Esophagus (tissue), 2 donors: Measurements from ENCODE around the gene BARX2. TPM values are rescaled to one million over a fixed set of nuclear protein-coding genes. Genes with fewer than 3 reads are reported as not detected.

Experiments
- H3K27ac ChIP-seq, 2 donors: one replicate each; pipeline ENCODE4 v1.5.1; 2013; ENCODE audit warnings: low read depth in 2 of 2, mild to moderate bottlenecking in 2 of 2, inconsistent platforms in 1 of 2, low read length in 1 of 2, moderate library complexity in 1 of 2
- H3K27me3 ChIP-seq, 2 donors: one replicate each; pipeline ENCODE4 v1.6.1; 2013; ENCODE audit warnings: low read length in 2 of 2, control low read depth in 1 of 2, mild to moderate bottlenecking in 1 of 2; ENCODE audit not compliant: insufficient read depth in 2 of 2, control insufficient read depth in 1 of 2
- H3K36me3 ChIP-seq, 2 donors: one replicate each; pipeline ENCODE4 v1.6.1; 2013; ENCODE audit warnings: low read length in 1 of 2; ENCODE audit not compliant: control insufficient read depth in 2 of 2, insufficient read depth in 2 of 2
- H3K4me1 ChIP-seq, 2 donors: one replicate each; pipeline ENCODE4 v1.6.1; 2013; ENCODE audit warnings: low read length in 1 of 2; ENCODE audit not compliant: control insufficient read depth in 2 of 2, insufficient read depth in 2 of 2
- H3K4me3 ChIP-seq, 2 donors: one replicate each; pipeline ENCODE4 v1.5.1; 2013; ENCODE audit warnings: low read length in 2 of 2, mild to moderate bottlenecking in 2 of 2, low read depth in 1 of 2, moderate library complexity in 1 of 2
- H3K9me3 ChIP-seq, 2 donors: one replicate each; pipeline ENCODE4 v1.6.1; 2013; ENCODE audit warnings: mild to moderate bottlenecking in 2 of 2, low read depth in 1 of 2, low read length in 1 of 2, moderate library complexity in 1 of 2; ENCODE audit not compliant: control insufficient read depth in 2 of 2, insufficient read depth in 1 of 2
- WGBS, 2 donors: extraction: QIAGEN DNeasy Blood & Tissue Kit; methylation state at CpG; one replicate each; pipeline ENCODE4 v1.1.7; 2013; 5-methylcytosine and 5-hydroxymethylcytosine counted together
- polyA plus RNA-seq, 2 donors: library from polyadenylated mRNA; stranded (reverse); fragments of 200-250 nt; gene quantifications; one replicate each; pipeline ENCODE4 v1.2.3, GENCODE V29; 2013
- donor health status: healthy with polysubstance abuse.
- donor health status: Bipolar disorder and iron deficiency.

BARX2 gene
- polyA plus RNA-seq, 2 donors: 85.2 to 102 TPM

- peaks cover 0 to 3% of the 10 kb centered on the region in 2 donors for H3K36me3 ChIP-seq
- no peaks in the 10 kb centered on the region for H3K27me3 ChIP-seq
- peaks cover 0 to 1% of the 10 kb centered on the region in 2 donors for H3K4me1 ChIP-seq
- 75 to 83% methylated on average over 1 of the region's 1 CpG for WGBS, 2 donors
- no peaks in the 10 kb centered on the region for H3K9me3 ChIP-seq
- no peak overlapping the region for H3K4me3 ChIP-seq
- no peak overlapping the region for H3K27ac ChIP-seq
These were observed 17.3 kb downstream of the BARX2 start for GRCh38 chr11:129392995-129393394.

GRCh38 chr11:129394709-129395108 is 19.1 kb downstream of the BARX2 start:
- Histone ChIP-seq H3K36me3 (peaks cover 0 to 3% of the 10 kb centered on the region in 2 donors), H3K4me3 (no peak overlapping the region), H3K4me1 (peaks cover 0 to 4% of the 10 kb centered on the region in 2 donors), H3K9me3 (no peaks in the 10 kb centered on the region), H3K27ac (no peak overlapping the region), H3K27me3 (no peaks in the 10 kb centered on the region)
- 66 to 70% methylated on average over 3 of the region's 3 CpGs for WGBS, 2 donors

GRCh38 chr11:129395432-129395831 is 19.8 kb downstream of the BARX2 start:
- H3K9me3 ChIP-seq: no peaks in the 10 kb centered on the region
- peaks cover 0 to 3% of the 10 kb centered on the region in 2 donors for H3K36me3 ChIP-seq
- no peak overlapping the region for H3K27ac ChIP-seq
- 54 to 61% methylated on average over 9 of the region's 9 CpGs for WGBS, 2 donors
- H3K4me3 ChIP-seq: no peak overlapping the region
- H3K4me1 ChIP-seq: peaks cover 0 to 4% of the 10 kb centered on the region in 2 donors
- no peaks in the 10 kb centered on the region for H3K27me3 ChIP-seq

GRCh38 chr11:129395883-129396282 is 20.2 kb downstream of the BARX2 start:
- no peak overlapping the region for H3K27ac ChIP-seq
- H3K4me1 ChIP-seq: peaks cover 0 to 4% of the 10 kb centered on the region in 2 donors
- no peaks in the 10 kb centered on the region for H3K9me3 ChIP-seq
- peaks cover 0 to 3% of the 10 kb centered on the region in 2 donors for H3K36me3 ChIP-seq
- no peaks in the 10 kb centered on the region for H3K27me3 ChIP-seq
- H3K4me3 ChIP-seq: no peak overlapping the region
- WGBS, 2 donors: 83 to 87% methylated on average over 7 of the region's 7 CpGs

GRCh38 chr11:129396454-129396853 is 20.8 kb downstream of the BARX2 start:
- no peaks in the 10 kb centered on the region for H3K27me3 ChIP-seq
- no peak overlapping the region for H3K27ac ChIP-seq
- peaks cover 0 to 3% of the 10 kb centered on the region in 2 donors for H3K36me3 ChIP-seq
- 49 to 56% methylated on average over 3 of the region's 3 CpGs for WGBS, 2 donors
- H3K4me3 ChIP-seq: no peak overlapping the region
- peaks cover 0 to 4% of the 10 kb centered on the region in 2 donors for H3K4me1 ChIP-seq
- H3K9me3 ChIP-seq: no peaks in the 10 kb centered on the region

GRCh38 chr11:129402206-129403171 is 26.8 kb downstream of the BARX2 start:
- Histone ChIP-seq H3K9me3 (no peaks in the 10 kb centered on the region), H3K4me3 (no peak overlapping the region), H3K27ac (no peak overlapping the region), H3K36me3 (peaks cover 0 to 4% of the 10 kb centered on the region in 2 donors), H3K27me3 (no peaks in the 10 kb centered on the region), H3K4me1 (peaks cover 0 to 3% of the 10 kb centered on the region in 2 donors)
- 78 to 82% methylated on average over 3 of the region's 3 CpGs for WGBS, 2 donors

GRCh38 chr11:129404731-129405130 is 29.1 kb downstream of the BARX2 start:
- Histone ChIP-seq H3K27ac (no peak overlapping the region), H3K4me1 (peaks cover 0 to 2% of the 10 kb centered on the region in 2 donors), H3K27me3 (no peaks in the 10 kb centered on the region), H3K36me3 (peaks cover 0 to 4% of the 10 kb centered on the region in 2 donors), H3K9me3 (no peaks in the 10 kb centered on the region), H3K4me3 (no peak overlapping the region)
- WGBS, 2 donors: 81 to 83% methylated on average over 4 of the region's 4 CpGs

- Histone ChIP-seq H3K9me3 (no peaks in the 10 kb centered on the region), H3K36me3 (peaks cover 0 to 5% of the 10 kb centered on the region in 2 donors), H3K4me3 (no peak overlapping the region), H3K4me1 (peaks cover 0 to 4% of the 10 kb centered on the region in 2 donors), H3K27ac (no peak overlapping the region), H3K27me3 (no peaks in the 10 kb centered on the region)
- 80 to 81% methylated on average over 5 of the region's 5 CpGs for WGBS, 2 donors
These were observed 33.3 kb downstream of the BARX2 start for GRCh38 chr11:129408865-129409444.

GRCh38 chr11:129410395-129410960 is 34.8 kb downstream of the BARX2 start:
- Histone ChIP-seq H3K27me3 (no peaks in the 10 kb centered on the region), H3K27ac (no peak overlapping the region), H3K36me3 (peaks cover 0 to 2% of the 10 kb centered on the region in 2 donors), H3K4me3 (no peak overlapping the region), H3K9me3 (no peaks in the 10 kb centered on the region), H3K4me1 (peaks cover 0 to 4% of the 10 kb centered on the region in 2 donors)
- 73 to 76% methylated on average over 3 of the region's 3 CpGs for WGBS, 2 donors
